ENCODE data around the gene ZFR.

The ZFR gene

GRCh38 chr5:32343058-32343672 lies 101.4 kb downstream of the ZFR start:
- DNase-seq (ENCODE audit: low read depth) = no peak
- no peak overlapping the region for H3K4me3 ChIP-seq (ENCODE audit: low read depth, low read length)
- in situ Hi-C loops (cut with HindIII; ENCODE audit: low sequenced_read_pairs) = no loop called here
- TF ChIP-seq CTCF (IDR thresholded peaks at IDR 0.05; ENCODE audit: low read depth, low read length, missing control alignments) = no peak

- TF ChIP-seq CTCF (IDR thresholded peaks at IDR 0.05; ENCODE audit: low read depth, low read length, missing control alignments) = no peak
- in situ Hi-C loops (cut with HindIII; ENCODE audit: low sequenced_read_pairs) = no loop called here
- H3K4me3 ChIP-seq (ENCODE audit: low read depth, low read length) = no peak overlapping the region
- no peak for DNase-seq (ENCODE audit: low read depth)
Measured at GRCh38 chr5:32342656-32343055, 101.9 kb downstream of the ZFR start.

GRCh38 chr5:32339878-32340277 lies 104.7 kb downstream of the ZFR start:
- no peak overlapping the region for H3K4me3 ChIP-seq (ENCODE audit: low read depth, low read length)
- no peak for DNase-seq (ENCODE audit: low read depth)
- no peak for TF ChIP-seq CTCF (IDR thresholded peaks at IDR 0.05; ENCODE audit: low read depth, low read length, missing control alignments)
- in situ Hi-C loops (cut with HindIII; ENCODE audit: low sequenced_read_pairs) = no loop called here

GRCh38 chr5:32339198-32339597 lies 105.3 kb downstream of the ZFR start:
- in situ Hi-C loops (cut with HindIII; ENCODE audit: low sequenced_read_pairs) = no loop called here
- H3K4me3 ChIP-seq (ENCODE audit: low read depth, low read length) = no peak overlapping the region
- TF ChIP-seq CTCF (IDR thresholded peaks at IDR 0.05; ENCODE audit: low read depth, low read length, missing control alignments) = no peak
- no peak for DNase-seq (ENCODE audit: low read depth)

GRCh38 chr5:32332966-32333365 lies 111.6 kb downstream of the ZFR start:
- TF ChIP-seq CTCF (IDR thresholded peaks at IDR 0.05; ENCODE audit: low read depth, low read length, missing control alignments) = no peak
- no peak for DNase-seq (ENCODE audit: low read depth)
- in situ Hi-C loops (cut with HindIII; ENCODE audit: low sequenced_read_pairs) = no loop called here
- H3K4me3 ChIP-seq (ENCODE audit: low read depth, low read length) = no peak overlapping the region

- no peak for TF ChIP-seq CTCF (IDR thresholded peaks at IDR 0.05; ENCODE audit: low read depth, low read length, missing control alignments)
- in situ Hi-C loops (cut with HindIII; ENCODE audit: low sequenced_read_pairs) = no loop called here
Measured at GRCh38 chr5:32332361-32332760, 112.2 kb downstream of the ZFR start.

GRCh38 chr5:32331935-32332274 lies 112.6 kb downstream of the ZFR start:
- in situ Hi-C loops (cut with HindIII; ENCODE audit: low sequenced_read_pairs) = no loop called here
- DNase-seq (ENCODE audit: low read depth) = no peak
- H3K4me3 ChIP-seq (ENCODE audit: low read depth, low read length) = no peak overlapping the region

More at GRCh38 chr5:32332361-32332760, 112.2 kb downstream of the ZFR start:
- no peak for DNase-seq (ENCODE audit: low read depth)
- H3K4me3 ChIP-seq (ENCODE audit: low read depth, low read length) = no peak overlapping the region

More at GRCh38 chr5:32331935-32332274, 112.6 kb downstream of the ZFR start:
- TF ChIP-seq CTCF (IDR thresholded peaks at IDR 0.05; ENCODE audit: low read depth, low read length, missing control alignments) = no peak
